Astrocyte (in vitro differentiated cells and primary cell): Measurements from ENCODE around the gene CELF3. TPM values are rescaled to one million over a fixed set of nuclear protein-coding genes. Genes with fewer than 3 reads are reported as not detected.

Experiments used
- DNase-seq: peaks from one replicate; pipeline ENCODE4 v3.0.0-alpha.2; 2010; ENCODE audit warnings: low read depth
- FAIRE-seq: peaks from 2 replicates; lab custom pipeline; 2011; peaks lifted over from hg19 to GRCh38; lab: Jason Lieb, UNC
- H2AFZ ChIP-seq: 2 replicates; pipeline ENCODE4 v1.6.0; 2012; ENCODE audit warnings: low read depth, low read length, inconsistent platforms
- H3K27ac ChIP-seq: 2 replicates; pipeline ENCODE4 v1.5.1; 2011; ENCODE audit warnings: low read depth, low read length, inconsistent platforms
- H3K27me3 ChIP-seq: 2 replicates; pipeline ENCODE4 v1.6.0; 2011; ENCODE audit warnings: low read length, inconsistent platforms; ENCODE audit not compliant: insufficient read depth
- H3K36me3 ChIP-seq: 2 replicates; pipeline ENCODE4 v1.5.1; 2011; ENCODE audit warnings: low read length, inconsistent platforms; ENCODE audit not compliant: insufficient read depth
- H3K4me1 ChIP-seq: 2 replicates; pipeline ENCODE4 v1.5.1; 2011; ENCODE audit warnings: low read length, inconsistent platforms; ENCODE audit not compliant: insufficient read depth
- H3K4me2 ChIP-seq: 2 replicates; pipeline ENCODE4 v1.6.0; 2012; ENCODE audit warnings: low read length, inconsistent platforms
- H3K4me3 ChIP-seq: 2 replicates; pipeline ENCODE4 v1.5.1; 2011; ENCODE audit warnings: low read depth, mild to moderate bottlenecking, low read length, inconsistent platforms; ENCODE audit not compliant: insufficient read depth
- H3K79me2 ChIP-seq: 2 replicates; pipeline ENCODE4 v1.6.0; 2012; ENCODE audit warnings: mild to moderate bottlenecking, low read length, inconsistent platforms; ENCODE audit not compliant: insufficient read depth
- H3K9ac ChIP-seq: 2 replicates; pipeline ENCODE4 v1.6.0; 2012; ENCODE audit warnings: mild to moderate bottlenecking, low read length, inconsistent platforms
- H3K9me3 ChIP-seq: 2 replicates; pipeline ENCODE4 v1.5.1; 2012; ENCODE audit warnings: low read depth, mild to moderate bottlenecking, low read length, inconsistent platforms; ENCODE audit not compliant: insufficient read depth
- H4K20me1 ChIP-seq: 2 replicates; pipeline ENCODE4 v1.6.0; 2012; ENCODE audit warnings: low read length, inconsistent platforms; ENCODE audit not compliant: insufficient read depth
- H3K27ac Mint-ChIP-seq: one replicate; pipeline ENCODE4 v1.8.0; 2021; ENCODE audit warnings: mild to moderate bottlenecking, mixed read lengths; ENCODE audit not compliant: unreplicated experiment
- H3K27me3 Mint-ChIP-seq: one replicate; pipeline ENCODE4 v1.8.0; 2021; ENCODE audit warnings: low read depth, mixed read lengths; ENCODE audit not compliant: unreplicated experiment
- H3K36me3 Mint-ChIP-seq: one replicate; pipeline ENCODE4 v1.8.0; 2021; ENCODE audit warnings: low read depth, mixed read lengths; ENCODE audit not compliant: unreplicated experiment
- H3K4me1 Mint-ChIP-seq: one replicate; pipeline ENCODE4 v1.8.0; 2021; ENCODE audit warnings: low read depth, mixed read lengths; ENCODE audit not compliant: unreplicated experiment
- H3K4me3 Mint-ChIP-seq: one replicate; pipeline ENCODE4 v1.8.0; 2021; ENCODE audit warnings: mild to moderate bottlenecking, moderate library complexity, mixed read lengths; ENCODE audit not compliant: unreplicated experiment
- H3K9me3 Mint-ChIP-seq: one replicate; pipeline ENCODE4 v1.8.0; 2021; ENCODE audit warnings: mild to moderate bottlenecking, mixed read lengths; ENCODE audit not compliant: unreplicated experiment
- CTCF ChIP-seq: IDR thresholded peaks from 2 replicates; pipeline ENCODE4 v1.5.1; 2011; ENCODE audit warnings: low read depth, mild to moderate bottlenecking, inconsistent platforms, low read length, moderate library complexity; ENCODE audit not compliant: insufficient read depth
- EZH2 ChIP-seq: IDR thresholded peaks from 2 replicates; pipeline ENCODE4 v1.6.1; 2012; ENCODE audit warnings: mild to moderate bottlenecking, low read length, inconsistent platforms; ENCODE audit not compliant: insufficient read depth
- total RNA-seq: library from RNA; stranded (reverse); gene quantifications from 2 replicates; pipeline ENCODE4 v1.2.1, GENCODE V29; 2021

CELF3 gene
- total RNA-seq, 1 donor from 2014 or later = not detected

GRCh38 chr1:151711044-151711800 is 5.4 kb downstream of the CELF3 start:
- Mint-ChIP-seq H3K36me3 (no peaks in the 10 kb centered on the region), H3K27ac (no peak overlapping the region), H3K4me3 (no peak overlapping the region), H3K4me1 (peaks cover 5% of the 10 kb centered on the region), H3K27me3 (peaks cover 33% of the 10 kb centered on the region), H3K9me3 (no peaks in the 10 kb centered on the region)
- no peaks in the 10 kb centered on the region for H4K20me1 ChIP-seq
- H3K4me1 ChIP-seq = no peaks in the 10 kb centered on the region
- peaks cover 29% of the 10 kb centered on the region for H3K27me3 ChIP-seq
- TF ChIP-seq CTCF (no peak), EZH2 (no peak)
- H3K9me3 ChIP-seq = no peaks in the 10 kb centered on the region
- no peak overlapping the region for H3K4me3 ChIP-seq
- H3K27ac ChIP-seq = no peak overlapping the region
- H3K9ac ChIP-seq = no peak overlapping the region
- H3K36me3 ChIP-seq = no peaks in the 10 kb centered on the region
- H2AFZ ChIP-seq = no peak overlapping the region
- H3K4me2 ChIP-seq = no peak overlapping the region
- FAIRE-seq (no peak), DNase-seq (no peak)
- no peaks in the 10 kb centered on the region for H3K79me2 ChIP-seq

GRCh38 chr1:151710187-151710840 is 6.3 kb downstream of the CELF3 start:
- Histone ChIP-seq H3K4me2 (no peak overlapping the region), H3K79me2 (no peaks in the 10 kb centered on the region), H3K4me1 (no peaks in the 10 kb centered on the region), H3K27ac (no peak overlapping the region), H3K9ac (no peak overlapping the region), H2AFZ (no peak overlapping the region), H3K4me3 (no peak overlapping the region), H3K36me3 (no peaks in the 10 kb centered on the region), H3K27me3 (peaks cover 20% of the 10 kb centered on the region), H3K9me3 (no peaks in the 10 kb centered on the region), H4K20me1 (no peaks in the 10 kb centered on the region)
- Mint-ChIP-seq H3K27me3 (peaks cover 28% of the 10 kb centered on the region), H3K9me3 (no peaks in the 10 kb centered on the region), H3K27ac (no peak overlapping the region), H3K4me1 (peaks cover 6% of the 10 kb centered on the region), H3K36me3 (peaks cover 2% of the 10 kb centered on the region), H3K4me3 (no peak overlapping the region)
- FAIRE-seq (no peak), DNase-seq (peak; percentile 48)
- no peak for TF ChIP-seq CTCF
- no peak for TF ChIP-seq EZH2

GRCh38 chr1:151708891-151709290 is 7.7 kb downstream of the CELF3 start:
- Mint-ChIP-seq H3K9me3 (no peaks in the 10 kb centered on the region), H3K4me3 (no peak overlapping the region), H3K4me1 (peaks cover 8% of the 10 kb centered on the region), H3K27ac (no peak overlapping the region), H3K27me3 (peaks cover 15% of the 10 kb centered on the region), H3K36me3 (peaks cover 4% of the 10 kb centered on the region)
- H4K20me1 ChIP-seq = no peaks in the 10 kb centered on the region
- H3K4me1 ChIP-seq = no peaks in the 10 kb centered on the region
- FAIRE-seq (no peak), DNase-seq (no peak)
- peaks cover 9% of the 10 kb centered on the region for H3K27me3 ChIP-seq
- no peaks in the 10 kb centered on the region for H3K9me3 ChIP-seq
- no peak overlapping the region for H3K9ac ChIP-seq
- no peak overlapping the region for H3K4me3 ChIP-seq
- TF ChIP-seq EZH2 = no peak
- no peak for TF ChIP-seq CTCF
- H3K27ac ChIP-seq = no peak overlapping the region
- no peaks in the 10 kb centered on the region for H3K79me2 ChIP-seq
- H2AFZ ChIP-seq = no peak overlapping the region
- no peak overlapping the region for H3K4me2 ChIP-seq
- no peaks in the 10 kb centered on the region for H3K36me3 ChIP-seq
